K562 (cell line): ENCODE measurements around the gene SFTPB. TPM values are rescaled to one million over a fixed set of nuclear protein-coding genes. Genes with fewer than 3 reads are reported as not detected.
A peak's percentile ranks its signal among the peaks of the same experiment; 100 is the strongest.
"Not testable (repeated sequence)": the region's sequence is repeated elsewhere in the genome, so short reads cannot be mapped to it uniquely, and the experiment has no call there.

Experiments used
- ATAC-seq: fragments of 200-7000 bp; cut with Tn5 transposase; 3 replicates; pipeline ENCODE4 v1.9.1; 2020; ENCODE audit warnings: moderate library complexity
- BruUV-seq: library from RNA; stranded (reverse); fragments of 400-500 nt; replicated peaks from 2 replicates; lab custom pipeline; 2021; lab: Mats Ljungman, UMichigan
- CTCF ChIA-PET: fragments of 300-600 bp; formaldehyde crosslinking; extraction: SDS; loops from one replicate; lab custom pipeline; 2021; ENCODE audit warnings: low intra/inter-chr PET ratio; lab: Yijun Ruan, JAX
- POLR2A ChIA-PET: fragments of 300-600, 350-650 bp; sonication (Branson Sonifier 250); formaldehyde crosslinking; extraction: SDS; loops from one replicate; lab custom pipeline; 2021; ENCODE audit warnings: antibody characterized with exemption, inconsistent platforms; lab: Yijun Ruan, JAX
- DNase-seq, 4 experiments: peaks; one replicate each; pipeline versions ENCODE4 v3.0.0 to v3.0.0-alpha.2; 2011 to 2018; ENCODE audit warnings: low spot score in 3 of 4, mixed read lengths in 3 of 4; ENCODE audit errors: extremely low read depth in 1 of 4
- FAIRE-seq: peaks from 2 replicates; lab custom pipeline; 2011; peaks lifted over from hg19 to GRCh38; lab: Jason Lieb, UNC
- H2AFZ ChIP-seq: 2 replicates; pipeline ENCODE4 v1.6.0; 2011; ENCODE audit warnings: low read depth, low read length, control low read depth, inconsistent platforms
- H3K27ac ChIP-seq: fragments of 200-600 bp; 3 replicates; pipeline ENCODE4 v1.8.0; 2011; ENCODE audit warnings: low read depth, mild to moderate bottlenecking, control low read depth, inconsistent platforms, low read length, moderate library complexity, mixed read lengths; ENCODE audit errors: extremely low read depth
- H3K27me3 ChIP-seq, 2 experiments: fragments of 300-600 bp in 1 of 2; 2 replicates in 1 of 2; 3 replicates in 1 of 2; pipeline versions ENCODE4 v1.6.0 to v1.8.0; 2011; ENCODE audit warnings: inconsistent platforms in 2 of 2, low read length in 2 of 2, mild to moderate bottlenecking in 1 of 2, mixed read lengths in 1 of 2, moderate library complexity in 1 of 2; ENCODE audit not compliant: control insufficient read depth in 2 of 2, insufficient read depth in 2 of 2
- H3K36me3 ChIP-seq: fragments of 300-600 bp; 3 replicates; pipeline ENCODE4 v1.8.0; 2011; ENCODE audit warnings: mild to moderate bottlenecking, low read length, inconsistent platforms; ENCODE audit not compliant: control insufficient read depth, insufficient read depth
- H3K4me1 ChIP-seq, 2 experiments: fragments of 200-600 bp in 1 of 2; replicated peaks in 1 of 2; 2 replicates in 1 of 2; 3 replicates in 1 of 2; pipeline versions ENCODE4 v1.5.1 to v1.8.0; 2011; ENCODE audit warnings: inconsistent platforms in 2 of 2, low read length in 2 of 2, mild to moderate bottlenecking in 1 of 2, mixed read lengths in 1 of 2, moderate library complexity in 1 of 2; ENCODE audit not compliant: control insufficient read depth in 2 of 2, insufficient read depth in 2 of 2
- H3K4me2 ChIP-seq: 2 replicates; pipeline ENCODE4 v1.6.1; 2011; ENCODE audit warnings: low read length, control low read depth, inconsistent platforms, mixed read lengths; ENCODE audit not compliant: insufficient read depth
- H3K4me3 ChIP-seq: fragments of 200-600 bp; sonication (generic), shearing (Covaris generic); 2 replicates; pipeline ENCODE4 v1.5.1; 2016; ENCODE audit warnings: control low read depth, inconsistent platforms
- H3K79me2 ChIP-seq: fragments of 200-600 bp; 3 replicates; pipeline ENCODE4 v1.8.0; 2011; ENCODE audit warnings: low read length, inconsistent platforms; ENCODE audit not compliant: control insufficient read depth, insufficient read depth
- H3K9ac ChIP-seq, 2 experiments: 2 replicates each; pipeline versions ENCODE4 v1.6.0 to v1.6.1; 2011; ENCODE audit warnings: low read depth in 2 of 2, low read length in 2 of 2, control low read depth in 1 of 2, inconsistent platforms in 1 of 2, mild to moderate bottlenecking in 1 of 2, mixed read lengths in 1 of 2; ENCODE audit not compliant: insufficient read depth in 1 of 2
- H3K9me1 ChIP-seq: one replicate; pipeline ENCODE4 v1.6.0; 2011; ENCODE audit warnings: inconsistent platforms, mild to moderate bottlenecking, low read length, moderate library complexity; ENCODE audit not compliant: control insufficient read depth, insufficient read depth
- H3K9me3 ChIP-seq: replicated peaks from 2 replicates; pipeline ENCODE4 v1.5.1; 2011; ENCODE audit warnings: low read depth, low read length, inconsistent platforms; ENCODE audit not compliant: control insufficient read depth, insufficient read depth
- H4K20me1 ChIP-seq: replicated peaks from 2 replicates; pipeline ENCODE4 v1.6.1; 2011; ENCODE audit warnings: low read length, inconsistent platforms, mixed read lengths; ENCODE audit not compliant: control insufficient read depth, insufficient read depth
- HLTF ChIP-seq: fragments of 450-650 bp; IDR thresholded peaks from 2 replicates; pipeline ENCODE4 v1.6.1; 2016
- MEIS2 ChIP-seq: fragments of 450-650 bp; IDR thresholded peaks from 2 replicates; pipeline ENCODE4 v1.6.1; 2014; ENCODE audit warnings: mild to moderate bottlenecking; ENCODE audit not compliant: partially characterized antibody
- NBN ChIP-seq: fragments of 450-650 bp; IDR thresholded peaks from 2 replicates; pipeline ENCODE4 v1.6.1; 2016; ENCODE audit warnings: low read depth, mild to moderate bottlenecking
- YY1 ChIP-seq, 3 experiments: IDR thresholded peaks; 2 replicates each; pipeline ENCODE4 v1.6.1; 2011; ENCODE audit warnings: low read length in 2 of 3, mild to moderate bottlenecking in 2 of 3, moderate library complexity in 2 of 3, borderline replicate concordance in 1 of 3, control low read depth in 1 of 3, low read depth in 1 of 3; ENCODE audit not compliant: insufficient read depth in 3 of 3, insufficient replicate concordance in 2 of 3, control insufficient read depth in 1 of 3, insufficient read length in 1 of 3; ENCODE audit errors: extremely low read depth in 1 of 3
- WGBS: fragments of 100-300 bp; shearing (Covaris generic); methylation state at CpG from one replicate; pipeline ENCODE4 v1.1.6; 2016; ENCODE audit warnings: low coverage, mixed read lengths; ENCODE audit not compliant: insufficient coverage; ENCODE audit errors: missing lambda C conversion rate; 5-methylcytosine and 5-hydroxymethylcytosine counted together
- in situ Hi-C: fragments of 300-500 bp; cut with MboI; formaldehyde crosslinking; loops from 4 replicates; pipeline ENCODE4 v1.15.0; 2018; ENCODE audit warnings: inconsistent platforms, mixed read lengths
- intact Hi-C: fragments of 100-400 bp; cut with micrococcal nuclease; formaldehyde crosslinking; loops from 2 replicates; pipeline ENCODE4 v1.14.2; 2022
- polyA plus RNA-seq, 8 experiments: library from polyadenylated mRNA; depleted of rRNA in 4 of 8; stranded (reverse) in 5 of 8; unstranded in 3 of 8; fragments of >200 nt; fragmentation: Nextera tagmentation in 2 of 8; fragmentation: Illumina TruSeq in 1 of 8; extraction: Ambion mirVana in 2 of 8; extraction: Trizol in 1 of 8; gene quantifications; 2 replicates each; pipeline versions ENCODE4 v1.2.1 to v1.2.3, GENCODE V29; 2011 to 2014; ENCODE audit warnings: inconsistent platforms in 1 of 8, missing spikeins in 1 of 8
- total RNA-seq, 7 experiments: library from RNA; depleted of rRNA in 6 of 7; stranded (reverse); fragments of >200 nt in 6 of 7; fragmentation: Illumina TruSeq in 2 of 7; extraction: Trizol in 2 of 7; gene quantifications; 2 replicates each; pipeline versions ENCODE4 v1.2.1 to v1.2.3, GENCODE V29; 2011 to 2021; ENCODE audit warnings: low replicate concordance in 1 of 7
- TF ChIP-seq, protein P1 (sequence below), 2 experiments: fragments of 450-650 bp; IDR thresholded peaks; 2 replicates each; pipeline ENCODE4 v1.6.1; 2016

Gene SFTPB
- total and polyA plus RNA-seq, 9 of the 15 experiments (the other 6 are each of a cell fraction or from before 2014, with no cell fraction given), result 0.03 to 7.0 TPM; not detected in 7

DNA sequence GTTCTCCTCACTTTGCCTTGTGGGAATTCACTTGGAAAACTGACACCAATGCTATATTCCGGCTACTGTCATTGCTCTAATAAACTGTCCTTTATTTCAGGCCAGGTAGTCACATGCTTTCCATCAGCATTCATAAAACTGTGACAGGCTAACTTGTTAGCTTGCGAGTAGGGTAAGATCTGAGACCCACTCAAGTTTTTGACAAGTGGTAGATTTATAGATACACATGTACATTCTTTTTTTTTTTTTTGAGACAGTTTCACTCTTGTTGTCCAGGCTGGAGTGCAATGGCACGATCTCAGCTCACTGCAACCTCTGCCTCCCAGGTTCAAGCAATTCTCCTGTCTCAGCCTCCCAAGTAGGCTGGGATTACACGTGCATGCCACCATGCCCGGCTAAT is 50.3 kb downstream of the SFTPB start:
- FAIRE-seq, DNase-seq, BruUV-seq, H3K9me1 ChIP-seq, ATAC-seq, H3K27me3 ChIP-seq, in situ Hi-C loops, CTCF ChIA-PET, H2AFZ ChIP-seq, H3K9me3 ChIP-seq, H4K20me1 ChIP-seq: not testable (repeated sequence)
- peaks cover 54% of the 10 kb centered on the region for H3K79me2 ChIP-seq
- peak overlapping the region; percentile 88; the same call in 1 of the 3 replicates for H3K27ac ChIP-seq
- POLR2A ChIA-PET, result interaction anchor here (0.7 to 1.7 kb wide), 5 partner anchors 11 to 601 kb away, joined by 3 to 7 read pairs (median 3); partner anchors contain the start of gene RNF181
- peaks cover 11% of the 10 kb centered on the region in 2 experiments; a peak in 4 of 5 replicates for H3K4me1 ChIP-seq
- peak overlapping the region; percentile 73 for H3K4me2 ChIP-seq
- WGBS, result 83% methylated on average over 4 of the region's 5 CpGs
- intact Hi-C loops, result loop anchor here (5.0 kb wide), 1 partner anchor 290 kb away; the partner anchor contains the start of gene TGOLN2
- H3K36me3 ChIP-seq, result peaks cover 53% of the 10 kb centered on the region
- peak; percentile 18 for TF ChIP-seq MEIS2
- H3K4me3 ChIP-seq, result peak overlapping the region; percentile 65; the same call in 1 of the 2 replicates
- H3K9ac ChIP-seq, result peak overlapping the region; percentile 39 to 88; a peak in 3 of 4 replicates

- Histone ChIP-seq H3K9me1 (no peaks in the 10 kb centered on the region), H3K4me3 (peak overlapping the region; percentile 65), H3K4me2 (peak overlapping the region; percentile 73), H3K9me3 (no peaks in the 10 kb centered on the region), H3K4me1 (peaks cover 11 to 33% of the 10 kb centered on the region in 2 experiments; a peak in 4 of 5 replicates), H2AFZ (0 out of 2 replicates have a peak overlapping the region, but pooled peaks have one; percentile 43), H3K27ac (peak overlapping the region; percentile 88; the same call in 2 of the 3 replicates), H4K20me1 (no peaks in the 10 kb centered on the region; the same call in 1 of the 2 replicates), H3K79me2 (peaks cover 64% of the 10 kb centered on the region), H3K27me3 (no peaks in the 10 kb centered on the region), H3K9ac (peak overlapping the region; percentile 75 to 88; a peak in 2 of 4 replicates), H3K36me3 (peaks cover 34% of the 10 kb centered on the region)
- 70% methylated on average over 17 of the region's 17 CpGs for whole genome bisulfite sequencing
- POLR2A ChIA-PET, result interaction anchor here (0.6 to 1.7 kb wide), 12 partner anchors 9 to 578 kb away, joined by 3 to 5 read pairs (median 4); partner anchors contain the start of genes GGCX, MAT2A, RNF181 and TMEM150A
- FAIRE-seq (no peak), DNase-seq (no peak), ATAC-seq (no peak)
- TF ChIP-seq NBN (0 out of 2 replicates have a peak, but pooled peaks have one; percentile 0), HLTF (0 out of 2 replicates have a peak, but pooled peaks have one; percentile 16), YY1 (IDR thresholded peaks at IDR 0.05; ENCODE audit: borderline replicate concordance in 1 of 3, control insufficient read depth in 1 of 3, extremely low read depth in 1 of 3, insufficient read depth in 3 of 3, insufficient read length in 1 of 3, insufficient replicate concordance in 2 of 3, low read depth in 1 of 3, low read length in 2 of 3) (no peak)
- TF ChIP-seq, protein P1, sequence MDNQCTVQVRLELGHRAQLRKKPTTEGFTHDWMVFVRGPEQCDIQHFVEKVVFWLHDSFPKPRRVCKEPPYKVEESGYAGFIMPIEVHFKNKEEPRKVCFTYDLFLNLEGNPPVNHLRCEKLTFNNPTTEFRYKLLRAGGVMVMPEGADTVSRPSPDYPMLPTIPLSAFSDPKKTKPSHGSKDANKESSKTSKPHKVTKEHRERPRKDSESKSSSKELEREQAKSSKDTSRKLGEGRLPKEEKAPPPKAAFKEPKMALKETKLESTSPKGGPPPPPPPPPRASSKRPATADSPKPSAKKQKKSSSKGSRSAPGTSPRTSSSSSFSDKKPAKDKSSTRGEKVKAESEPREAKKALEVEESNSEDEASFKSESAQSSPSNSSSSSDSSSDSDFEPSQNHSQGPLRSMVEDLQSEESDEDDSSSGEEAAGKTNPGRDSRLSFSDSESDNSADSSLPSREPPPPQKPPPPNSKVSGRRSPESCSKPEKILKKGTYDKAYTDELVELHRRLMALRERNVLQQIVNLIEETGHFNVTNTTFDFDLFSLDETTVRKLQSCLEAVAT (IDR thresholded peaks at IDR 0.05), result peak in 1 of 2 experiments; percentile 91; a peak in 2 of 4 replicates
- CTCF ChIA-PET, result no interaction called here
- intact Hi-C loops (loop anchor here (5.0 kb wide), 1 partner anchor 288 kb away; the partner anchor contains the start of gene TGOLN2), in situ Hi-C loops (no loop called here)
- BruUV-seq, result TSS peak; percentile 65
Observed at GRCh38 chr2:85615413-85615728, 52.6 kb downstream of the SFTPB start.
